NB4 (cell line): ENCODE measurements around the gene MDN1.

Experiments
- POLR2A ChIP-seq: IDR thresholded peaks from 2 replicates; pipeline ENCODE4 v1.6.1; 2011; ENCODE audit warnings: mild to moderate bottlenecking; ENCODE audit not compliant: insufficient read length; ENCODE audit errors: extremely low read depth
- TF ChIP-seq, protein P1 (sequence below): IDR thresholded peaks from one replicate; pipeline ENCODE4 v1.5.1; 2012; ENCODE audit warnings: low read depth, low read length
- TF ChIP-seq, protein P2 (sequence below): IDR thresholded peaks from 2 replicates; pipeline ENCODE4 v1.6.1; 2011; ENCODE audit warnings: low read depth, low read length

DNA sequence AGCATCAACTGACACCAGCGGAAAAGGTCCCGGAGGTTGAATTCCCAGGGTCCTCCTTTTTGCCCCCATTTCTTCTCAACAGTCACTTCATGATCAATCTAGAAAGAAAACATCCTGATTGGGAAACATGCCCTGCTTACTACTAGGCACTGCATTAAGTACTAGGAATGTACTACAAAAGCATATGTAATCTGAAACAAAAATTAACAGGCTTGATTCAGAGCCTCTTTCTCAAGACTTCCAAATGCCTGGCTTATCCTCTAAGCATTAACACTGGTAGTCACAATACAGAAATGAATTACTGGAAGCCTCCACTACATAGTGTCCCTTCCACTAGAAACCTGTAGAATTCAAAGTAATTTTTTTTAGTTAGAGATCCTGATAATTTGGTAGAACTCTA, 96.5 kb downstream of the MDN1 start:
- TF ChIP-seq, protein P1, sequence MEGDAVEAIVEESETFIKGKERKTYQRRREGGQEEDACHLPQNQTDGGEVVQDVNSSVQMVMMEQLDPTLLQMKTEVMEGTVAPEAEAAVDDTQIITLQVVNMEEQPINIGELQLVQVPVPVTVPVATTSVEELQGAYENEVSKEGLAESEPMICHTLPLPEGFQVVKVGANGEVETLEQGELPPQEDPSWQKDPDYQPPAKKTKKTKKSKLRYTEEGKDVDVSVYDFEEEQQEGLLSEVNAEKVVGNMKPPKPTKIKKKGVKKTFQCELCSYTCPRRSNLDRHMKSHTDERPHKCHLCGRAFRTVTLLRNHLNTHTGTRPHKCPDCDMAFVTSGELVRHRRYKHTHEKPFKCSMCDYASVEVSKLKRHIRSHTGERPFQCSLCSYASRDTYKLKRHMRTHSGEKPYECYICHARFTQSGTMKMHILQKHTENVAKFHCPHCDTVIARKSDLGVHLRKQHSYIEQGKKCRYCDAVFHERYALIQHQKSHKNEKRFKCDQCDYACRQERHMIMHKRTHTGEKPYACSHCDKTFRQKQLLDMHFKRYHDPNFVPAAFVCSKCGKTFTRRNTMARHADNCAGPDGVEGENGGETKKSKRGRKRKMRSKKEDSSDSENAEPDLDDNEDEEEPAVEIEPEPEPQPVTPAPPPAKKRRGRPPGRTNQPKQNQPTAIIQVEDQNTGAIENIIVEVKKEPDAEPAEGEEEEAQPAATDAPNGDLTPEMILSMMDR = no peak
- TF ChIP-seq POLR2A = no peak
- TF ChIP-seq, protein P2, sequence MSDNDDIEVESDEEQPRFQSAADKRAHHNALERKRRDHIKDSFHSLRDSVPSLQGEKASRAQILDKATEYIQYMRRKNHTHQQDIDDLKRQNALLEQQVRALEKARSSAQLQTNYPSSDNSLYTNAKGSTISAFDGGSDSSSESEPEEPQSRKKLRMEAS = no peak
